ENCODE measurements around the gene PRR11.
"Not testable (repeated sequence)": the region's sequence is repeated elsewhere in the genome, so short reads cannot be mapped to it uniquely, and the experiment has no call there.

PRR11 gene

GRCh38 chr17:59155439-59156177 is at the start of gene PRR11:
TSS of gene PRR11 (plus strand) at chr17:59155746. CDS start at chr17:59169753, 14,007 bp downstream.
- no peak for DNase-seq

GRCh38 chr17:59105852-59106462 is 49.6 kb upstream of the PRR11 start:
- DNase-seq: no peak

- DNase-seq: peak; percentile 99
Observed at GRCh38 chr17:59106463-59107305, 48.9 kb upstream of the PRR11 start, which contains the start of gene TRIM37. TSS of gene TRIM37 (minus strand) at chr17:59106880. CDS start at chr17:59106461, 419 bp downstream.

- DNase-seq: no peak
Observed at GRCh38 chr17:59107306-59107670, 48.3 kb upstream of the PRR11 start.

GRCh38 chr17:59108400-59109102 is 47.0 kb upstream of the PRR11 start:
- peak; percentile 8 for DNase-seq

- no peak for DNase-seq
Observed at GRCh38 chr17:59110973-59111372, 44.6 kb upstream of the PRR11 start.

GRCh38 chr17:59111539-59111938 is 44.0 kb upstream of the PRR11 start:
- no peak for DNase-seq

- no peak for DNase-seq
Observed at GRCh38 chr17:59115474-59115873, 40.1 kb upstream of the PRR11 start.

GRCh38 chr17:59121901-59122480 is 33.6 kb upstream of the PRR11 start:
- no peak for DNase-seq

GRCh38 chr17:59124665-59125064 is 30.9 kb upstream of the PRR11 start:
- no peak for DNase-seq

- no peak for DNase-seq
Observed at GRCh38 chr17:59126809-59127417, 28.6 kb upstream of the PRR11 start.

GRCh38 chr17:59129814-59130213 is 25.7 kb upstream of the PRR11 start:
- no peak for DNase-seq

- no peak for DNase-seq
Observed at GRCh38 chr17:59131131-59131530, 24.4 kb upstream of the PRR11 start.

GRCh38 chr17:59138339-59138738 is 17.2 kb upstream of the PRR11 start:
- not testable (repeated sequence) for DNase-seq

GRCh38 chr17:59139939-59140338 is 15.6 kb upstream of the PRR11 start:
- no peak for DNase-seq

GRCh38 chr17:59141860-59142259 is 13.7 kb upstream of the PRR11 start:
- DNase-seq: no peak

GRCh38 chr17:59145571-59146096 is 9.9 kb upstream of the PRR11 start:
- DNase-seq: no peak

GRCh38 chr17:59149051-59149450 is 6.5 kb upstream of the PRR11 start:
- DNase-seq: no peak

GRCh38 chr17:59149841-59150511 is 5.6 kb upstream of the PRR11 start:
- no peak for DNase-seq

GRCh38 chr17:59151006-59151405 is 4.5 kb upstream of the PRR11 start:
- DNase-seq: peak; percentile 12

- DNase-seq: peak; percentile 3
Observed at GRCh38 chr17:59151591-59151990, 4.0 kb upstream of the PRR11 start.
